ENCODE results near the gene ZNF823.

Gene ZNF823

DNA sequence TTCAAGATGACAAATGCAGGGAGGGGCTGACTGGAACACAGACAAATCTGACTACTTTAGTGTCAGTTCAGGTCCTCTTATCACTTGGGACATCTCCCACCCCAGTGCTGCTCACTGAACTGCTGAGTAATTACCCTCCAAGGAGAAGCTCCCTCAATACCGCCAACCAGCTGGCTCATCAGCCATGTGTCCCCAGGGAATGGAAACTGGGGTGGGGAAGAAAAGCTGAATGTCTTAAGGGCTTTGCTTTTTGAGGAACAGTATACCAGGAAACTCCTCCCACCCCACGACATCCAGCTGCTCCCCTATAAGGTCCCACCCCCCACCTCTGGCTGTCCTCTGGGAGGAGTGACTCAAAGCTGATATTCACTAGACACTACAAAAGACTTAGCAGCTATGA, 2.0 kb downstream of the ZNF823 start:
- peak in 1 of 2 donors; percentile 22 for DNase-seq

GRCh38 chr19:11735375-11735774, 3.4 kb downstream of the ZNF823 start:
- DNase-seq: no peak

DNA sequence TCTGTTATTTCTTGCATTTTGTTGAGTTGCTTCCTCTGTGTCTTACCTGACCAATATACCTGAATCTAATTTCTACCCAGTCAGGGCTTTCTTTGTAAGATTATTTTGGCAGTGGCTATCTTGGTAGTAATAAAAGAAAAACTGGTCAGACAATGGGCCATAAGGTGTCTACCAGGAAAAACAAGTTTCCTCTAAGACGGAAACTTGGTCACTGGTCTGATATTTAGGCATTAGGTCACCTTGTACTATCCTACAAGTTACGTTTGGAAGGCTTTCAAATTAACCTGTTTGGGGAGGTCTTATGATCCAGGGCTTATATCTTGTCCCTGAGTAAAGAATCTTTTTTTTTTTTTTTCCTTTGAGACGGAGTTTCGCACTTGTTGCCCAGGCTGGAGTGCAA, 9.2 kb downstream of the ZNF823 start:
- no peak for DNase-seq

GRCh38 chr19:11722414-11722813, 16.3 kb downstream of the ZNF823 start:
- DNase-seq: no peak

DNA sequence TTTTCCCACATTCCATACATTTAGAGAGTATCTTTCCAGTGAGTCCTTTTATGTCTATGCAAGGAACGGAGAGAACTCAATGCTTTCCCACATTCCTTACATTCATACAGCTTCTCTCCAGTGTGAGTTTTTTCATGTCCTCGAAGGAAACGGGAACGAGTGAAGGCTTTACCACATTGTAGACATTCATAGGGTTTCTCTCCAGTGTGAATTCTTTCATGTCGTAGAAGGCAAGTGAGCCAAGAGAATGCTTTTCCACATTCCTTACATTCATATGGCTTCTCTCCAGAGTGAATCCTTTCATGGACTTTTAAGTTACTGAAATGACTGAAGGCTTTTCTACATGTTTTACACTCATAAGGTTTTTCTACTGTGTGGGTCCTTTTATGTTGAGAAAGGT, 17.1 kb downstream of the ZNF823 start:
- DNase-seq: no peak

DNA sequence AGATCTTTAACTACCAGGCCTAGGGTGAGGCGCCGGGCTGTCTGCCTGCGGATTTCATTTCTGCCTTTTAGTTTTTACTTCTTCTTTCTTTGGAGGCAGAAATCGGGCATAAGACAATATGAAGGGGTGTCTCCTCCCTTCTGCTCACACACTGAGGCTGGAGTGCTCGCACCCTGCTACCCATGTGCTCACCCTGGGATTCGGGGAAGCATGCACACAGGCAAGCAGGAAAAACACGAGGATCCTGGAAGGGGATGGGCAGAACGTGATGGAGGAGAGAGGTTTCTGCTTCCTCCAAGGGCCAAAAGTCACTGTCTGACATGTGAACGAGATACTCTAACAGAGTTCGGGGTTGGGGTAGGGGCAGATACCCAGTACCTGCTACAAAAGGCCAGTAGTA, 28.4 kb downstream of the ZNF823 start:
- DNase-seq: no peak

DNA sequence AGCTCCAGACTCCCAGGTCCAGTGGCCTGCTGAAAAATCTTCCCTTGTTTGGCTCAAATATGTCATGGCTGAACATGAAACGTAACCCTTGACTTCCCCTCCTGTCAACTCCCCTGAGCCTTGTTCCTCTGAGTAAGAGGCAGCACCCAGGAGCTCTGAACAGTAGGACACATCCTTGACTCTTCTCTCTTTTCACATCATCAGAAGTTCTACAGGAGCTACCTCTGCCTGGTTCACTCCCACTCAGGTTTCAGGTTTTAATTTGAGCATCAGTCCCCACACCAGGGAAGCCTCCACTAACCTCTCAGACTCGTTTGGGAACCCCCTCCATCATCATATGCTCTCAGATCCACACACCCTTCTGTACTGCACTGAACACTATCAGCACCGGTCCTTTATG, 30.3 kb downstream of the ZNF823 start:
- DNase-seq: no peak

- DNase-seq: no peak
These were observed 33.3 kb downstream of the ZNF823 start for GRCh38 chr19:11705474-11705873.

DNA sequence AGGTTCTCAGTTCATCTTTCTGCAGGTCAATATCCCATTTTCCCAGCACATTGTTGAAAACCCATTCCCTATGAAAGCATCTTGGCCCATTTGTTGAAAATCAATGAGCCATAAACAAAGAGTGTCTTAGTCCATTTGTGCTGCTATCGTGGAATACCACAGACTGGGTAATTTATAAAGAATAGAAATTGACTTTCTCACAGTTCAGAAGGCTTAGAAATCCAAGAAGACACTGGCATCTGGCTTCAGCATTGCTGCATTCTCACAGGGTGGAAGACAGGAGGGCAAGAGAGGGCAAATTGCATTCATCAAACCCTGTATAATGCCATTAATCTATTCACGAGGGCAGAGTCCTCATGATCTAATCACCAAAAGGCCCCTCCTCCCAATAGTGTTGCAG, 34.1 kb downstream of the ZNF823 start:
- DNase-seq: no peak

- DNase-seq: peak in 1 of 2 donors; percentile 30
These were observed 38.6 kb downstream of the ZNF823 start for GRCh38 chr19:11699931-11700794.

- DNase-seq: no peak
These were observed 40.5 kb downstream of the ZNF823 start for GRCh38 chr19:11698231-11698630.

DNA sequence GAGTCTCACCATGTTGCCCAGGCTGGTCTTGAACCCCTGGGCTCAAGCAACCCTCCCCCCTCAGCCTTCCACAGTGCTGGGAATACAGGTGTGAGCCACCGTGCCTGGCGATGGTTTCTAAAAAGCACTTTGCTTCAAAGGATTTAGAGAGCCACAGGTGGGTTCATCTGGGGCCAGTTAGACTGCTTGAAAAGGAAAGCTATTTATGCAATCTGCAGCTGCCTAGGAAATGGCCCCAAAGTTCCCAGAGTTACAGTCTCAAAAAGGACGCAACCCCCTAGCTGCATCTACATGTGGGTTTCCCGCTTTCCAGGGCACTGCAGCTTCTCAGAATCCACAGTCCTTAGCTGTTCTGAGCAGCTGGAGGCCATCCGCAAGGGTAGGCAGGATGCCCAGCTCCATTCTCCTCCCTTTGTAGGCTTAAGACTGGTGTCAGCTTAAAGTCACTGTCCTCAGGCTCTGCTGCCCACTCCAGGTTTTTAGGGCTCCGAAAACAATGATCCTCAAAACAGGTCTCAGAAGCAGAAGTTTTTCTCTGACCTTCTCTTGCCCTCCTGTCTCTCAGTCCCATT, 41.4 kb downstream of the ZNF823 start:
- no peak for DNase-seq

- DNase-seq: peak; percentile 80 to 87
These were observed 44.0 kb downstream of the ZNF823 start for GRCh38 chr19:11694533-11695439.

DNA sequence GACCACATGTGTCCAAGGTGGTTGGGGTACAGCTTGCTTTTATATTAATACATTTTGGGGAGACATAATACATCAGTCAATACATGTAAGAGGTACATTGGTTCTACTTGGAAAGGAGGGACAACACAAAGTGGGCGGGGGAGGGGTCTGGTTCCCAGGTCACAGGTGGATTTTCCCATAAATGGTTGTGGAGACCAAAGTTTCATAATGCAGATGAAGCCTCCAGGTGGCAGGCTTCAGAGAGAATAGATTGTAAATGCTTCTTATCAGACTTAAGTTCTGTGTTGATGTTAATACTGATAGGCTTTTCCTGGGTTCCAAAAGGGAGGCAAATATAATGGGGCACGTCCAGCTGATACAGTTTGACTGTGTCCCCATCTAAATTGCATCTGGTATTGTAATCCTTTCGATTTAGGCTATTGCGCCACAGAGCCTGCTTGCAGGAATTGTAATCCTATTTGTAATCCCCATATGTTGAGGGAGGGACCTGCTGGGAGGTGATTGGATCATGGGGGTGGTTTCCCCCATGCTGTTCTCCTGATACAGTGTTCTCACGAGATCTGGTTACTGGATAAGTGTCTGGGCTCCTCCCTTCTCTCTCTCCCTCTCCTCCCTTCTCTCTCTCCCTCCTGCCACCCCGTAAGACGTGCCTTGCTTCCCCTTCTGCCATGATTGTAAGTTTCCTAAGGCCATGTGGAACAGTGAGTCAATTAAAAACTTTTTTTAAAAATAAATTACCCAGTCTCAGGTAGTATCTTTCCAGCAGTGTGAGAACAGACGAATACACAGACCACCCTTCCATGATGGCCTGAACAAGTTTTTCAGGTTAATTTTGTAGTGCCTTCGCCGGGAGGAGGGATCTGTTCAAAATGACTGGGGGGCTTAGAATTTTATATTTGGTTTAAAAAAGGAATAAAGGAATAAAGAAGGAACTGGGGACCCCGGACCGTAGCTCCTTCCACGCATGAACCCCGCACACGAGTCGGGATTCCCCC, 44.9 kb downstream of the ZNF823 start:
- no peak for DNase-seq

DNA sequence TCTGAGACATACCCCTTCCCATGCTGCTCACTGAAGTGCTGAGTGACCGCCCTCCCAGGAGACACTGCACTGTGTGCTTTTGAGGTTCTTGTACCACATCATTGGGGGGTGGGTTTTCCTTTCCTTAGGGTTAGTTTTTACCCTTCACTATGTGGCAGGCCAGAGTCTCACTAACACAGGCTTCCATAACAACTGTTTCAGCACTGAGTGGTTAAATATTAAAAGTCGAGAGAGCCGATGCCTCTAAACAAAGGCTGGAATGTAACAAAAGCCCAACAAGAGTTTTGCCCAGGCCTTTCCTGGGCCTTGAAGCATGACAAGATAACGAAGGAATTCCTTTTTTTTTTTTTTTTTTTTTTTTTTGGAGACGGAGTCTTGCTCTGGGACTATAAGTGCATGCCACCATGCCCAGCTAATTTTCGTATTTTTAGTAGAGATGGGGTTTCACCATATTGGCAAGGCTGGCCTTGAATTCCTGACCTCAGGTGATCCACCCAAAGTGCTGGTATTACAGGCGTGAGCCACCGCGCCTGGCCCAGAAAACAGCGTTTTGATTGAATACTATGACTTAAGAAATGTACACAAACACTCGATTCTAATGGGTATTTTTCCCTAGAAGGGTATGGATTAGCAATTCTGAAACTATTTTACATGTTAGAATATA, 46.5 kb downstream of the ZNF823 start:
- DNase-seq: no peak

DNA sequence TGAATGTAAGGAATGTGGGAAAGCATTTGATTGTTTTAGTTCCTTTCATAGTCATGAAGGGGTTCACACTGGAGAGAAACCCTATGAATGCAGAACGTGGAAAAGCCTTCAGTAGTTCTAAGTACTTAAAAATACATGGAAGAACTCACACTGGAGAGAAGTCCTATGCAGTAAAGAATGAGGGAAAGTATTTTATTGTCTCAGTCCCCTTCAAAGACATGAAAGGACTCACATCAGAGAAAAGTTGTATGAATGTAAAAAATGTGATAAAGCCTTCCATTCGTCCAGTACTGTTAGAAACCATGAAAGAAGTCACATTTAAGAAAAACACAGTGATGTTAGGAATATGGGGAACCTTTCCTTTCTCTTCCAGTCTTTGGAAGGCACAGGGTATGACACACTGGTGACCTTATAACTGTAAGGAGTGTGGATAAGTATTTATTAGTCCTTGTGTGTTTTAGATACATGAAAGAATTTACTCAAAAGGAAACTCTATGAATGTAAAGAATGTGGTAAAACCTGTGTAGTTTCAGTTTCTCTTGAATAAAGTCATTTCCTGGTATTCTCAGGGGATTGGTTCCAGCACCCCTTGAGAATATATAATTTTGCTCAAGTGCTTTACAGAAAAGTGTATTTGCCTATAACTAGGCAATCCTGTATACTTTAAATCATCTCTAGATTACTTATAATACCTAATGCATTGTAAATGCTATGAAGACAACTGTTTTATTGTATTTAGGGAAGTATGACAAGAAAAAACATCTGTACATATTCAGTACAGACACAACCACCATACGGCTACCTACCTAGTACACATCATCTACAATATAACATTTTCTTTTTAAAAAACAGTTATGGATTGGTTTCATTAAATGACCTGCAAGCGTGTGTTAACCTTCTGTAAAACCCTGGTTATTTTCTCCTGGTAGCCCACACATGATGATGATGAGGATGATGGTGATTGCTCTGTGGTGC, 52.8 kb downstream of the ZNF823 start:
- no peak for DNase-seq

DNA sequence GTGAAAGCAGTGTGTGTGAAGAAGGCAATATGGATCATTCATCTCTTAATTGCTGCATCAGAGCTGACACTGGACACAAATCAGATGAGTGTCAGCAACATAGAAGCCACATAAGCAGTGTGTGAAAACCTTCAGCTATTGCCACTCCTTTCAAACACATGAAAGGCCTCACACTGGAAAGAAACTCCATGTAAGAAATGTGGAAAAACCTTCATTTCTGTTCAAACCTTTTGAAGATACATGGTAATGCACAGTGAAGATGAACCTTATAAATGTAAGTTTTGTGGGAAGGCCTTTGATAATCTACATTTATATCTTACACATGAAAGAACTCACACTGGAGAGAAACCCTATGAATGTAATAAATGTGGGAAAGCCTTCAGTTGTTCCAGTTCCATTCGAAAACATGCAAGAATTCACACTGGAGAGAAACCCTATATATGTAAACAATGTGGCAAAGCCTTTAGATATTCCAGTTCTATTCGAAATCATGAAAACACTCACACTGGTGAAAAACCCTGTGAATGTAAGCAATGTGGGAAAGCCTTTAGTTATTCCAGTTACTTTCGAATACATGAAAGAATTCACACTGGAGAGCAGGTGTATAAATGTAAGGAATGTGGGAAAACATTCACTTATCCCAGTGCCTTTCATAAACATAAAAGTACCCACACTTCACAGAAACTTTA, 53.6 kb downstream of the ZNF823 start:
- DNase-seq: no peak

- no peak for DNase-seq
These were observed 58.0 kb downstream of the ZNF823 start for GRCh38 chr19:11680689-11681302.

DNA sequence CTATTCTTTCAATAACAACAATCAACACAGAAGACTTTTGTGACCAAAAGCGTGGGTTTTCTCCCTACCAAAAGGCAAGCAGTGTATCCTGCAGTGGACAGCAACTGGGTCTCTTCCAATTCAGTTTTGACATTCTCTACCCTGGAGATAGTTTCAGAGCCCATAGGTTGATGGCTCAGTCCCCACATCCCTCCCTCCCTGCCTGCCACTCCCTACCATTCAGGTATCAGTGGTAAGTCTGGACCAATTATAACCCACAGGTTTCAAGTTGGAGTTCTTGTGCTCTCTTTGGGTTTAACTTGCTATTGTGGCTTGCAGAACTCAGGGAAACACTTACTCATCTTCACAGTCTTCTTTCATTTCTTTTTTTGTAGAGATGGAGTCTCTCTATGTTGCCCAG, 60.2 kb downstream of the ZNF823 start:
- no peak for DNase-seq
